ENCODE data around the gene LCE7A.

The LCE7A gene, protein sequence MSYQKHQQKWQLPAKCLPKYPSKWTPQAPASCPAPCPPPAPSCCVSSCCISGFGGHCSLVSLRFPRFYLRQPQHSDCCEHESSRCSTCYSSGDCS

DNA sequence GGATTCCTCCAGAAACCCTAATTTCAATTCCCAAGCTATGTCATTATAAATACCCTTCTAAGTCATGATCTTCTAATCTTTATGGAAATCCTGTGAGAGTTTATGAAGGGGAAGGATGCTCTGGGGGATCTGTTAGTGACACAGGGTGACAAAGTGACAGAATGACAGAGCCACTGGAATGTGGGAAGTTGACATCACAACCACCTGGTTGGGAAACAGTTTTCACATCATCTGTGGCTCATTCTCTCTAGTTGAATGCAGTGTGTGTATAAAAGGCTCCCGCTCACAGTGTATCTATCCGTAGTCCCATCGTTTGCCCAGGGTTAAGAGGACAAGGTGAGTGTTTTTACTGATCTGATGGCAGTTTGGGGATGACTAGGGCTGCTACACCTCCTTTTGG is at the start of gene LCE7A:
LCE7A (plus strand) TSS at position 301 of the 400 bp plus-strand sequence. CDS start 702 bp downstream, outside the sequence.
- TF ChIP-seq, protein P1, sequence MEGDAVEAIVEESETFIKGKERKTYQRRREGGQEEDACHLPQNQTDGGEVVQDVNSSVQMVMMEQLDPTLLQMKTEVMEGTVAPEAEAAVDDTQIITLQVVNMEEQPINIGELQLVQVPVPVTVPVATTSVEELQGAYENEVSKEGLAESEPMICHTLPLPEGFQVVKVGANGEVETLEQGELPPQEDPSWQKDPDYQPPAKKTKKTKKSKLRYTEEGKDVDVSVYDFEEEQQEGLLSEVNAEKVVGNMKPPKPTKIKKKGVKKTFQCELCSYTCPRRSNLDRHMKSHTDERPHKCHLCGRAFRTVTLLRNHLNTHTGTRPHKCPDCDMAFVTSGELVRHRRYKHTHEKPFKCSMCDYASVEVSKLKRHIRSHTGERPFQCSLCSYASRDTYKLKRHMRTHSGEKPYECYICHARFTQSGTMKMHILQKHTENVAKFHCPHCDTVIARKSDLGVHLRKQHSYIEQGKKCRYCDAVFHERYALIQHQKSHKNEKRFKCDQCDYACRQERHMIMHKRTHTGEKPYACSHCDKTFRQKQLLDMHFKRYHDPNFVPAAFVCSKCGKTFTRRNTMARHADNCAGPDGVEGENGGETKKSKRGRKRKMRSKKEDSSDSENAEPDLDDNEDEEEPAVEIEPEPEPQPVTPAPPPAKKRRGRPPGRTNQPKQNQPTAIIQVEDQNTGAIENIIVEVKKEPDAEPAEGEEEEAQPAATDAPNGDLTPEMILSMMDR (IDR thresholded peaks at IDR 0.05) = no peak
- no peaks in the 10 kb centered on the region for H3K4me1 Mint-ChIP-seq
- H3K27me3 Mint-ChIP-seq (ENCODE audit: low read depth, poor library complexity) = peaks cover 3% of the 10 kb centered on the region
- no peak within 1 kb of the TSS for H3K27ac Mint-ChIP-seq
- DNase-seq = no peak
- peaks cover 68% of the 10 kb centered on the region for H3K9me3 Mint-ChIP-seq
- H3K36me3 Mint-ChIP-seq (ENCODE audit: low read depth) = no peaks in the 10 kb centered on the region
- no peak within 1 kb of the TSS for H3K4me3 Mint-ChIP-seq

DNA sequence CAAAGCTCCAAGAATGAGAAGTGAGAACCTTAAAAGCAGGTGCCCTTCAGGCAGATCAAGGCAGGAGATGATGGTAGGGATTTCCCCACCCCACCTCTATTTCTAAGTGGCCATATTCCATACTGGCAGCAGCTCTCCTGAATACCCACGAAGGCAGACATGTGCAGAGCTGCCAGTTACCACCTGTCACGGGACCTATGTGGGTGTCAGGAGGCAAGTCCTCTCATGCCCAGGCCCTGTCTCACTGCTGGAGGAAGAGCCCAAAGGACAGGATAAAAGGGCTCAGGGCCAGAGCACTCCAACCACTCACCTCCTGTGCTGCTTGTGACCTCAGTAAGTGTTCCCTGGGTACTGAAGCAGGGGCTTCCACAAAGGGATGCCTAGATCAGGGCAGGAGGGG is 48.7 kb upstream of the LCE7A start:
- DNase-seq = no peak
- Mint-ChIP-seq H3K36me3 (ENCODE audit: low read depth) (no peaks in the 10 kb centered on the region), H3K9me3 (peaks cover 58% of the 10 kb centered on the region), H3K27ac (no peak overlapping the region), H3K27me3 (ENCODE audit: low read depth, poor library complexity) (no peaks in the 10 kb centered on the region), H3K4me1 (no peaks in the 10 kb centered on the region), H3K4me3 (no peak overlapping the region)
- TF ChIP-seq, protein P1 (IDR thresholded peaks at IDR 0.05) = no peak

DNA sequence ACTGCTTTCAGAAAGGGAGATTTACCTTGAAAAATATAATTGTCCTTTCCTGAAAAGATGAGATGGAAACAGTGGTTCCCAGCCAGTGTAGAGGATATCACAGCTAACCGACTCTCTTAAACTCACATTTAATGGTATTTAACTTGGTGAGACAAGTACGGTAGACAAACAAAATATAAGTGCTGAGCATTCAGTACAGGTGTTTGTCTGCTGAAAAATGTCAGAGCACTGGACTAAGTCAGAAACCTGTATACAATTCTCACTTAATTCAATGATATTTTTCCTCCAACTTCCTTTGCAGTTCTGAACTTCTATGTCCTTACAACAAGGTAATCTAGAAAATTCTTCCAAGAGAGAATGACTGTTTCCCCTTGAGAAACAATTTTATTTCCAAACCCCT is 48.1 kb upstream of the LCE7A start, which contains the start of gene LCE1B:
LCE1B (plus strand) TSS at position 301 of the 400 bp plus-strand sequence. CDS start 476 bp downstream, outside the sequence.
- H3K27ac Mint-ChIP-seq = no peak within 1 kb of the TSS
- TF ChIP-seq, protein P1 (IDR thresholded peaks at IDR 0.05) = no peak
- H3K9me3 Mint-ChIP-seq = peaks cover 58% of the 10 kb centered on the region
- no peaks in the 10 kb centered on the region for H3K27me3 Mint-ChIP-seq (ENCODE audit: low read depth, poor library complexity)
- no peaks in the 10 kb centered on the region for H3K4me1 Mint-ChIP-seq
- no peak within 1 kb of the TSS for H3K4me3 Mint-ChIP-seq
- H3K36me3 Mint-ChIP-seq (ENCODE audit: low read depth) = no peaks in the 10 kb centered on the region
- no peak for DNase-seq

DNA sequence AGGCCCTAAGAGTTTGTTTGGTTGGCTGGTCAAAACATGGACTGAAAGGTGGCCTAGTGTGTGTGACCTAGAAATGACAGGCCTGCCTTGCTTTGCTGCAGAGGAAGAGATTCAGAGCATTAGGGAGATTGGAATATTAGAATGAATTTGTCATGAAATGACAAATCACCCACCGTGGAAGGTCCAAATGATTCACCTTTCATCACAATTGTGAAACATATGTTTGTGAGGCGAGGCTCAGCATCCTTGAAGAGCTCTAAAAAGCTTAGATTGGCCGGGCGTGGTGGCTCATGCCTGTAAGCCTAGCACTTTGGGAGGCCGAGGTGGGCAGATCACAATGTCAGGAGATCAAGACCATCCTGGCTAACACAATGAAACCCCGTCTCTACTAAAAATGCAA is 42.5 kb upstream of the LCE7A start:
- Mint-ChIP-seq H3K36me3 (ENCODE audit: low read depth) (no peaks in the 10 kb centered on the region), H3K4me1 (no peaks in the 10 kb centered on the region), H3K27ac (no peak overlapping the region), H3K27me3 (ENCODE audit: low read depth, poor library complexity) (no peaks in the 10 kb centered on the region), H3K4me3 (no peak overlapping the region), H3K9me3 (peaks cover 72% of the 10 kb centered on the region)
- DNase-seq = no peak
- TF ChIP-seq, protein P1 (IDR thresholded peaks at IDR 0.05) = no peak

DNA sequence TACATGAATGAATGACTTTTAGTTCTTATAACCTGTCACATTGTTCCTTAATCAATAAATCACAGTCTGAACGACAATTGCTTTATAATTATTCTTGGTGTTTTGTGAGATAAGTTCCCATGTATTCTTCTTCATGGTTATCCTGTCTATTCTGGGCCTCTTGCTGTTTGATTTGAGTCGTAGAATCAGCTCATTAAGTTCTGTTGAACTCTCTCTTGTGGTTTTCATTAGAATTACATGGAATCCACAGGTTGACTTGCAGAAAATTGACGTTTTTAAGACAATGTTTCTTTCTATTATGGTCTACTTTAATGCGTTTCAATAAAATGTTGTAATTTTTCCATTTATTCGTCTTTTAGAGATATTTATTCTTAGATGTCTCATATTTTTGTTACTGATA is 36.5 kb upstream of the LCE7A start:
- H3K4me3 Mint-ChIP-seq = no peak overlapping the region
- DNase-seq = no peak
- no peaks in the 10 kb centered on the region for H3K4me1 Mint-ChIP-seq
- no peaks in the 10 kb centered on the region for H3K27me3 Mint-ChIP-seq (ENCODE audit: low read depth, poor library complexity)
- H3K36me3 Mint-ChIP-seq (ENCODE audit: low read depth) = no peaks in the 10 kb centered on the region
- peaks cover 68% of the 10 kb centered on the region for H3K9me3 Mint-ChIP-seq
- H3K27ac Mint-ChIP-seq = no peak overlapping the region
- TF ChIP-seq, protein P1 (IDR thresholded peaks at IDR 0.05) = no peak

DNA sequence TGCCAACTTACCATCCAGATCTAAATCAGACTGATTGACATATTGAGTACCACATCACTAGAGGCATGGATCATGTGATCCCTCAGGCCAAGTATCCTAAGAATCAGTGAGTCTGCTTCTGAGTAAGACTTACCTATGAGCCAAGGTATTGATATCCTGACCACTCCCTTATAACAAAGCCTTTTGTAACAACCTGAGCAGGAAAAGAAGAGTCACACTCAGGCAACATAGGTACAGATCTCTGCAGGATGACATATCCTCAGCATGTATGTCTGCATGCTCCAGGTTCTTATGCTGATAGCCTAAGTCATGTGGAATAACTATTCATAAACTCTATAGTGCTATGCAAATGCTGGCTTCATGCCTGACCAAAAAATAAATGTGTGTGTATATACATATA is 34.8 kb upstream of the LCE7A start:
- H3K36me3 Mint-ChIP-seq (ENCODE audit: low read depth) = no peaks in the 10 kb centered on the region

More for the DNA sequence above, 34.8 kb upstream of the LCE7A start:
- TF ChIP-seq, protein P1 (IDR thresholded peaks at IDR 0.05) = no peak
- H3K27me3 Mint-ChIP-seq (ENCODE audit: low read depth, poor library complexity) = no peaks in the 10 kb centered on the region
- H3K4me3 Mint-ChIP-seq = no peak overlapping the region
- peaks cover 68% of the 10 kb centered on the region for H3K9me3 Mint-ChIP-seq
- H3K27ac Mint-ChIP-seq = no peak overlapping the region
- DNase-seq = no peak
- no peaks in the 10 kb centered on the region for H3K4me1 Mint-ChIP-seq

All from nephron progenitor cell (in vitro differentiated cells).